Measurements from ENCODE around the gene CCDC85C. TPM values are rescaled to one million over a fixed set of nuclear protein-coding genes. Genes with fewer than 3 reads are reported as not detected.

CCDC85C gene
- total RNA-seq, 4 donors from 2014 or later = 0.88 to 56.3 (median 13.6) TPM

GRCh38 chr14:99568567-99569560 is 35.1 kb downstream of the CCDC85C start:
- no peaks in the 10 kb centered on the region for H3K36me3 ChIP-seq
- TF ChIP-seq POLR2A (IDR thresholded peaks at IDR 0.05) = no peak
- TF ChIP-seq, protein P1, sequence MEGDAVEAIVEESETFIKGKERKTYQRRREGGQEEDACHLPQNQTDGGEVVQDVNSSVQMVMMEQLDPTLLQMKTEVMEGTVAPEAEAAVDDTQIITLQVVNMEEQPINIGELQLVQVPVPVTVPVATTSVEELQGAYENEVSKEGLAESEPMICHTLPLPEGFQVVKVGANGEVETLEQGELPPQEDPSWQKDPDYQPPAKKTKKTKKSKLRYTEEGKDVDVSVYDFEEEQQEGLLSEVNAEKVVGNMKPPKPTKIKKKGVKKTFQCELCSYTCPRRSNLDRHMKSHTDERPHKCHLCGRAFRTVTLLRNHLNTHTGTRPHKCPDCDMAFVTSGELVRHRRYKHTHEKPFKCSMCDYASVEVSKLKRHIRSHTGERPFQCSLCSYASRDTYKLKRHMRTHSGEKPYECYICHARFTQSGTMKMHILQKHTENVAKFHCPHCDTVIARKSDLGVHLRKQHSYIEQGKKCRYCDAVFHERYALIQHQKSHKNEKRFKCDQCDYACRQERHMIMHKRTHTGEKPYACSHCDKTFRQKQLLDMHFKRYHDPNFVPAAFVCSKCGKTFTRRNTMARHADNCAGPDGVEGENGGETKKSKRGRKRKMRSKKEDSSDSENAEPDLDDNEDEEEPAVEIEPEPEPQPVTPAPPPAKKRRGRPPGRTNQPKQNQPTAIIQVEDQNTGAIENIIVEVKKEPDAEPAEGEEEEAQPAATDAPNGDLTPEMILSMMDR (IDR thresholded peaks at IDR 0.05) = no peak
- peak overlapping the region; percentile 83 to 85 for H3K27ac ChIP-seq
- intact Hi-C loops (cut with DNase I; ENCODE audit: low total_unique reads) = no loop called here
- H3K27me3 ChIP-seq = no peaks in the 10 kb centered on the region
- peak in 1 of 2 donors; percentile 75 for DNase-seq
- H3K4me1 ChIP-seq = peaks cover 22 to 57% of the 10 kb centered on the region in 2 donors
- no peaks in the 10 kb centered on the region for H3K9me3 ChIP-seq
- no peak overlapping the region for H3K4me3 ChIP-seq

DNA sequence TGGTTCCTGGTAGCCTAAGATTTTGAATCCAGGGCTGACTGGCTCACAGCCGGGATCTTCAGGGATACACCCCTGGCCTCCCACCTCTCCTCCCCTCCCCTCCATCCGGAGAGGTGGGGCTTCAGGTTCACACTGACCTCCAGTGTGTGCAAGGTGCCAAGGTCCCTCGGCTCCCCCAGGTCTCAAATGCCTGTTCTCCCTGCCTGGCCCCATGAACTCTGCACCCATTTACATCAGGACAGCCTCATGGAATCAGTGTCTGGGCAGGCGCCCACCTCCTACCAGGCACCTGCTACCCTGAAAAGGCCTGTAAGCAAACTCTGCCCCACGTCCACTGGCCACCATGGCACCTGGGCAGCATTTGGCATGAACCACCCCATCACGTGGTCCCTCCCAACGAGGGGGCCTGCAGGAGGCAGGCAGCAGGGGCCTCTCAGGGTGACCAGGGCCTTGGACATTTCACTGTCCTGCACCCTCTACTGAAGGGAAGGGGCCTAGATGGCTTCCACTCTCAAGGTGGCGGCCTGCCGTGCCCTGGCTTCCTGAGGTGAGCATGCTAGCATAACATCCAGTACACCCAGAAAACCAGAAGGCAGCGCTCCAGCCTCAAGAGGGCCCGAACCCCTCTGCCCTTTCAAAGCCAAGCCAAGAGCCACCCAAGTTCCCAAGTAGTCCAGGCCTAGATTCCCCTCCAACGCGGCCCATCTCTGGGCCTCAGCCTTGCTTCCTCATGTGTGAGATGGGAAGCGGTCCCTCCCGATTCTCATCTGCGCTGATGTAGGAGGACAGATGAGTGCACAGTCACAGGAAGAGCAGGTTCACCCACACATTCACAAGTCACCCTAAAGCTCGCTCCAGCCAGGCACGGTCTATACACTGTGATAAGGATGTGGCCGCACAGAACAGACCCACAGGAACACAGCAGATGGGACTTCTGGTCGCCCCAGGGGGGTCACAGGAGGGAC is 37.3 kb downstream of the CCDC85C start:
- TF ChIP-seq, protein P1 (IDR thresholded peaks at IDR 0.05) = no peak
- TF ChIP-seq POLR2A (IDR thresholded peaks at IDR 0.05) = no peak
- peak overlapping the region; percentile 83 to 85 for H3K27ac ChIP-seq
- H3K36me3 ChIP-seq = no peaks in the 10 kb centered on the region
- no peak overlapping the region for H3K4me3 ChIP-seq
- intact Hi-C loops (cut with DNase I; ENCODE audit: low total_unique reads) = no loop called here
- H3K9me3 ChIP-seq = no peaks in the 10 kb centered on the region
- H3K4me1 ChIP-seq = peaks cover 20 to 46% of the 10 kb centered on the region in 2 donors
- no peaks in the 10 kb centered on the region for H3K27me3 ChIP-seq
- DNase-seq = no peak

DNA sequence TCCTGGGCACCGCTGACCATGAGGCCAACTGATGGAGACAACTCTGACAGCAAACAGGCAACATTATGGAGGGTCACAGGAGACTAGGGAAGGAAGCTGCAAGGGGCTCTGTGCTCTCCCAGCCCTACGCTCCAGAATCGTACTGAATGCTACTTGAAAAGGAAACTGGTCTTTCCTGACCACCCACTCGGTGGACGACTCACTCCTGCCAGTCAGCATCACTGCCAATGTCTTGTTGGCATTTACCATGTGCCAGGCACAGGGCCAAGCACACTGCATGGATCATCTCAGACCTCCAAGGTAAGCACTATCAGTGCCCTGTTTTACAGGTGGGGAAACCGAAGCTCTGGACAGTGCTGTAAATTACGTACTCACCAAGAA is 38.0 kb downstream of the CCDC85C start:
- TF ChIP-seq POLR2A (IDR thresholded peaks at IDR 0.05) = no peak
- intact Hi-C loops (cut with DNase I; ENCODE audit: low total_unique reads) = no loop called here
- DNase-seq = no peak
- H3K27me3 ChIP-seq = no peaks in the 10 kb centered on the region
- H3K4me3 ChIP-seq = no peak overlapping the region
- H3K4me1 ChIP-seq = peaks cover 18 to 44% of the 10 kb centered on the region in 2 donors
- peak overlapping the region; percentile 75 to 85 for H3K27ac ChIP-seq
- no peaks in the 10 kb centered on the region for H3K36me3 ChIP-seq
- no peaks in the 10 kb centered on the region for H3K9me3 ChIP-seq

- TF ChIP-seq POLR2A (IDR thresholded peaks at IDR 0.05) = no peak
- TF ChIP-seq, protein P1 (IDR thresholded peaks at IDR 0.05) = no peak
- peaks cover 18 to 44% of the 10 kb centered on the region in 2 donors for H3K4me1 ChIP-seq
- intact Hi-C loops (cut with DNase I; ENCODE audit: low total_unique reads) = no loop called here
- no peak for DNase-seq
- H3K27me3 ChIP-seq = no peaks in the 10 kb centered on the region
- H3K9me3 ChIP-seq = no peaks in the 10 kb centered on the region
- H3K4me3 ChIP-seq = no peak overlapping the region
- no peaks in the 10 kb centered on the region for H3K36me3 ChIP-seq
- H3K27ac ChIP-seq = peak overlapping the region; percentile 75 to 85
Measured at GRCh38 chr14:99565383-99565782, 38.6 kb downstream of the CCDC85C start.

DNA sequence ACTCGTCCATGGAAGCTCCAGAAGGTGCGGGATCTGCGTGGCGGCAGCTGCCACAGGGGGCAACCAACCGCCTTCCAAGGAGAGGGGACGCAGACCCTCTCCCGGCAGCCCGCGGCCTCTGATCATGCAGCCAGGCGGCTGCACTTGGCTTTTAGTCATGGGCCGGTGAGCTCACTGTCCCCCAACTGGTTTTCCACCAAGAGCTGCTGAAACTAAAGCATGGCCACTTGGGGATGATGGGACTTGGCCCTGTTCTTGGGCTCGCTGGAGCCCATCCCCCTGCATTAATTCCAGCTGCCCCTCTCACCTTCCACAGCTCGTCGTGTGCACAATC is 39.1 kb downstream of the CCDC85C start:
- Histone ChIP-seq H3K4me1 (peaks cover 18 to 44% of the 10 kb centered on the region in 2 donors), H3K36me3 (no peaks in the 10 kb centered on the region), H3K4me3 (no peak overlapping the region), H3K27me3 (no peaks in the 10 kb centered on the region), H3K9me3 (no peaks in the 10 kb centered on the region), H3K27ac (peak overlapping the region; percentile 75 to 85)
- DNase-seq = no peak
- intact Hi-C loops (cut with DNase I; ENCODE audit: low total_unique reads) = no loop called here
- TF ChIP-seq, protein P1 (IDR thresholded peaks at IDR 0.05) = peak in 1 of 4 experiments; percentile 7
- no peak for TF ChIP-seq POLR2A (IDR thresholded peaks at IDR 0.05)
